ENCODE results near the gene KCNC3. TPM values are rescaled to one million over a fixed set of nuclear protein-coding genes. Genes with fewer than 3 reads are reported as not detected.
"Not testable (repeated sequence)": the region's sequence is repeated elsewhere in the genome, so short reads cannot be mapped to it uniquely, and the experiment has no call there.

KCNC3 gene
- total RNA-seq, 2 experiments from 2014 or later, result 1.3 to 2.3 TPM

- Mint-ChIP-seq H3K27me3 (peaks cover 2% of the 10 kb centered on the region), H3K4me3 (no peak overlapping the region), H3K9me3 (ENCODE audit: low read depth) (peaks cover 3% of the 10 kb centered on the region), H3K36me3 (peaks cover 16% of the 10 kb centered on the region), H3K4me1 (peaks cover 14% of the 10 kb centered on the region), H3K27ac (no peak overlapping the region)
- ATAC-seq, result peak; percentile 23
- CTCF ChIA-PET, result interaction anchor here (1.5 kb wide), 1 partner anchor 16 kb away, joined by 6 read pairs; no protein-coding TSS in a partner anchor
- no peak for DNase-seq
These were observed 12.0 kb upstream of the KCNC3 start for GRCh38 chr19:50341091-50341564.

GRCh38 chr19:50340331-50340730 lies 11.2 kb upstream of the KCNC3 start:
- CTCF ChIA-PET, result interaction anchor here (1.5 kb wide), 1 partner anchor 17 kb away, joined by 6 read pairs; no protein-coding TSS in a partner anchor
- ATAC-seq (no peak), DNase-seq (no peak)
- Mint-ChIP-seq H3K4me1 (peaks cover 18% of the 10 kb centered on the region), H3K9me3 (ENCODE audit: low read depth) (peaks cover 3% of the 10 kb centered on the region), H3K27me3 (peaks cover 2% of the 10 kb centered on the region), H3K27ac (no peak overlapping the region), H3K36me3 (peaks cover 14% of the 10 kb centered on the region), H3K4me3 (no peak overlapping the region)

- ATAC-seq; H3K36me3 Mint-ChIP-seq; H3K27ac Mint-ChIP-seq; DNase-seq; H3K9me3 Mint-ChIP-seq (ENCODE audit: low read depth); H3K4me3 Mint-ChIP-seq: not testable (repeated sequence)
- CTCF ChIA-PET, result interaction anchor here (1.2 kb wide), 1 partner anchor 21 kb away, joined by 5 read pairs; no protein-coding TSS in a partner anchor
- H3K27me3 Mint-ChIP-seq, result peaks cover 10% of the 10 kb centered on the region
- peaks cover 37% of the 10 kb centered on the region for H3K4me1 Mint-ChIP-seq
These were observed 7.9 kb upstream of the KCNC3 start for GRCh38 chr19:50337031-50337430.

GRCh38 chr19:50334741-50335421 lies 5.7 kb upstream of the KCNC3 start:
- ATAC-seq (no peak), DNase-seq (no peak)
- peaks cover 3% of the 10 kb centered on the region for H3K36me3 Mint-ChIP-seq
- CTCF ChIA-PET, result interaction anchor here (0.5 to 3.2 kb wide), 7 partner anchors 9 to 1726 kb away, joined by 3 to 17 read pairs (median 4); partner anchors contain the start of gene NR1H2
- H3K4me1 Mint-ChIP-seq, result peaks cover 52% of the 10 kb centered on the region
- H3K9me3 Mint-ChIP-seq (ENCODE audit: low read depth), result no peaks in the 10 kb centered on the region
- H3K27ac Mint-ChIP-seq, result no peak overlapping the region
- H3K4me3 Mint-ChIP-seq, result peak overlapping the region; percentile 1
- peaks cover 28% of the 10 kb centered on the region for H3K27me3 Mint-ChIP-seq

GRCh38 chr19:50333737-50334617 lies 4.8 kb upstream of the KCNC3 start:
- Mint-ChIP-seq H3K36me3 (peaks cover 10% of the 10 kb centered on the region), H3K27ac (peak overlapping the region; percentile 90), H3K9me3 (ENCODE audit: low read depth) (no peaks in the 10 kb centered on the region), H3K4me3 (peak overlapping the region; percentile 81), H3K4me1 (peaks cover 58% of the 10 kb centered on the region), H3K27me3 (peaks cover 37% of the 10 kb centered on the region)
- DNase-seq, result no peak
- CTCF ChIA-PET, result interaction anchor here (0.6 to 3.2 kb wide), 8 partner anchors 10 to 588 kb away, joined by 3 to 17 read pairs (median 4); partner anchors contain the start of gene NR1H2
- ATAC-seq, result peak; percentile 34

GRCh38 chr19:50333235-50333736 lies 4.1 kb upstream of the KCNC3 start:
- CTCF ChIA-PET, result interaction anchor here (0.9 to 3.2 kb wide), 4 partner anchors 24 to 589 kb away, joined by 3 to 17 read pairs (median 4); partner anchors contain the start of gene NR1H2
- ATAC-seq, result peak; percentile 76
- Mint-ChIP-seq H3K36me3 (peaks cover 10% of the 10 kb centered on the region), H3K27ac (peak overlapping the region; percentile 90), H3K9me3 (ENCODE audit: low read depth) (no peaks in the 10 kb centered on the region), H3K4me1 (peaks cover 58% of the 10 kb centered on the region), H3K27me3 (peaks cover 35% of the 10 kb centered on the region), H3K4me3 (peak overlapping the region; percentile 81)
- peak; percentile 97 for DNase-seq

GRCh38 chr19:50332244-50333038 lies 3.3 kb upstream of the KCNC3 start:
- Mint-ChIP-seq H3K4me3 (peak overlapping the region; percentile 81), H3K4me1 (peaks cover 62% of the 10 kb centered on the region), H3K27ac (peak overlapping the region; percentile 62), H3K36me3 (peaks cover 10% of the 10 kb centered on the region), H3K9me3 (ENCODE audit: low read depth) (no peaks in the 10 kb centered on the region), H3K27me3 (peaks cover 39% of the 10 kb centered on the region)
- CTCF ChIA-PET, result interaction anchor here (1.7 to 3.2 kb wide), 2 partner anchors 25 to 42 kb away, joined by 3 to 17 read pairs; no protein-coding TSS in a partner anchor
- no peak for DNase-seq
- no peak for ATAC-seq

- Mint-ChIP-seq H3K27me3 (peaks cover 45% of the 10 kb centered on the region), H3K36me3 (peaks cover 10% of the 10 kb centered on the region), H3K9me3 (ENCODE audit: low read depth) (no peaks in the 10 kb centered on the region), H3K27ac (no peak overlapping the region), H3K4me3 (peak overlapping the region; percentile 81), H3K4me1 (peaks cover 66% of the 10 kb centered on the region)
- DNase-seq (no peak), ATAC-seq (no peak)
- CTCF ChIA-PET, result interaction anchor here (3.2 kb wide), 1 partner anchor 26 kb away, joined by 17 read pairs; no protein-coding TSS in a partner anchor
These were observed 2.7 kb upstream of the KCNC3 start for GRCh38 chr19:50331994-50332243.

- Mint-ChIP-seq H3K36me3 (peaks cover 10% of the 10 kb centered on the region), H3K9me3 (ENCODE audit: low read depth) (no peaks in the 10 kb centered on the region), H3K4me3 (peak overlapping the region; percentile 81), H3K27ac (peak overlapping the region; percentile 80), H3K27me3 (peaks cover 50% of the 10 kb centered on the region), H3K4me1 (peaks cover 69% of the 10 kb centered on the region)
- CTCF ChIA-PET, result interaction anchor here (3.2 kb wide), 1 partner anchor 26 kb away, joined by 17 read pairs; no protein-coding TSS in a partner anchor
- DNase-seq (no peak), ATAC-seq (no peak)
These were observed 2.2 kb upstream of the KCNC3 start for GRCh38 chr19:50331221-50331993.

- Mint-ChIP-seq H3K27me3 (peaks cover 50% of the 10 kb centered on the region), H3K4me1 (peaks cover 70% of the 10 kb centered on the region), H3K36me3 (peaks cover 10% of the 10 kb centered on the region), H3K9me3 (ENCODE audit: low read depth) (no peaks in the 10 kb centered on the region), H3K4me3 (peak overlapping the region; percentile 81), H3K27ac (peak overlapping the region; percentile 73)
- CTCF ChIA-PET, result no interaction called here
- peak; percentile 92 for DNase-seq
- ATAC-seq, result peak; percentile 54
These were observed 1.3 kb upstream of the KCNC3 start for GRCh38 chr19:50330365-50331078.

GRCh38 chr19:50329926-50330294 lies 733 bp upstream of the KCNC3 start:
- not testable (repeated sequence) for H3K36me3 Mint-ChIP-seq; DNase-seq; ATAC-seq; H3K9me3 Mint-ChIP-seq (ENCODE audit: low read depth)
- H3K27ac Mint-ChIP-seq, result peak overlapping the region; percentile 88
- H3K4me3 Mint-ChIP-seq, result peak overlapping the region; percentile 79
- CTCF ChIA-PET, result interaction anchor here (1.0 to 1.3 kb wide), 2 partner anchors 17 to 28 kb away, joined by 3 to 8 read pairs; no protein-coding TSS in a partner anchor
- peaks cover 64% of the 10 kb centered on the region for H3K4me1 Mint-ChIP-seq
- H3K27me3 Mint-ChIP-seq, result peaks cover 50% of the 10 kb centered on the region
